GM21529 (cell line): Measurements from ENCODE around the gene SH2D6.
"Not testable (repeated sequence)": the region's sequence is repeated elsewhere in the genome, so short reads cannot be mapped to it uniquely, and the experiment has no call there.

Source experiments
- ATAC-seq: cut with Tn5 transposase; IDR thresholded peaks from one replicate; pipeline ENCODE4 v1.9.1; 2021; ENCODE audit not compliant: unreplicated experiment

Gene SH2D6

GRCh38 chr2:85418132-85419008 lies at the start of gene SH2D6:
Gene SH2D6, plus strand, starts transcription at chr2:85418714. Its CDS starts 10,752 bp downstream, at chr2:85429466.
- peak; percentile 84 for ATAC-seq

GRCh38 chr2:85368921-85369320 lies 49.6 kb upstream of the SH2D6 start:
- ATAC-seq, result no peak

- no peak for ATAC-seq
Measured at GRCh38 chr2:85369500-85369899, 49.0 kb upstream of the SH2D6 start.

GRCh38 chr2:85371045-85371444 lies 47.5 kb upstream of the SH2D6 start:
- ATAC-seq, result no peak

GRCh38 chr2:85376291-85377065 lies 42.0 kb upstream of the SH2D6 start:
- ATAC-seq, result no peak

GRCh38 chr2:85377083-85377482 lies 41.4 kb upstream of the SH2D6 start:
- ATAC-seq, result no peak

GRCh38 chr2:85378257-85378656 lies 40.3 kb upstream of the SH2D6 start:
- no peak for ATAC-seq

- ATAC-seq, result no peak
Measured at GRCh38 chr2:85380048-85380447, 38.5 kb upstream of the SH2D6 start.

GRCh38 chr2:85383151-85383550 lies 35.4 kb upstream of the SH2D6 start:
- not testable (repeated sequence) for ATAC-seq

GRCh38 chr2:85383850-85384249 lies 34.7 kb upstream of the SH2D6 start:
- no peak for ATAC-seq

- no peak for ATAC-seq
Measured at GRCh38 chr2:85385746-85386145, 32.8 kb upstream of the SH2D6 start.

GRCh38 chr2:85387754-85388153 lies 30.8 kb upstream of the SH2D6 start:
- no peak for ATAC-seq

GRCh38 chr2:85388878-85389538 lies 29.5 kb upstream of the SH2D6 start:
- no peak for ATAC-seq

GRCh38 chr2:85390941-85391669 lies 27.4 kb upstream of the SH2D6 start:
- peak; percentile 43 for ATAC-seq

GRCh38 chr2:85393836-85394235 lies 24.7 kb upstream of the SH2D6 start:
- ATAC-seq, result no peak

- ATAC-seq, result no peak
Measured at GRCh38 chr2:85394261-85394681, 24.2 kb upstream of the SH2D6 start.

- no peak for ATAC-seq
Measured at GRCh38 chr2:85394976-85395375, 23.5 kb upstream of the SH2D6 start.

GRCh38 chr2:85395912-85396475 lies 22.5 kb upstream of the SH2D6 start:
- ATAC-seq, result no peak

GRCh38 chr2:85396531-85397470 lies 21.7 kb upstream of the SH2D6 start:
- ATAC-seq, result no peak
